T-helper 2 cell treated with Interferon-gamma antibody and Interleukin-4, amounts not matched to agents 5 μg/mL and 100 μg/mL, for 36 hours (primary cell): ENCODE data around the gene DNASE2.
A peak's percentile ranks its signal among the peaks of the same experiment; 100 is the strongest.

Experiments used
- DNase-seq: peaks from one replicate; pipeline ENCODE4 v3.0.0; 2021; ENCODE audit warnings: low spot score
- H3K27ac Mint-ChIP-seq: one replicate; pipeline ENCODE4 v1.8.0; 2021; ENCODE audit warnings: mild to moderate bottlenecking, mixed read lengths
- H3K27me3 Mint-ChIP-seq: one replicate; pipeline ENCODE4 v1.8.0; 2021; ENCODE audit warnings: low read depth, mixed read lengths
- H3K36me3 Mint-ChIP-seq: one replicate; pipeline ENCODE4 v1.8.0; 2021; ENCODE audit warnings: low read depth, mixed read lengths
- H3K4me1 Mint-ChIP-seq: one replicate; pipeline ENCODE4 v1.8.0; 2021; ENCODE audit warnings: low read depth, mixed read lengths
- H3K4me3 Mint-ChIP-seq: one replicate; pipeline ENCODE4 v1.8.0; 2022; ENCODE audit warnings: mild to moderate bottlenecking, moderate library complexity, mixed read lengths
- H3K9me3 Mint-ChIP-seq: one replicate; pipeline ENCODE4 v1.8.0; 2021; ENCODE audit warnings: mixed read lengths

DNASE2 gene

DNA sequence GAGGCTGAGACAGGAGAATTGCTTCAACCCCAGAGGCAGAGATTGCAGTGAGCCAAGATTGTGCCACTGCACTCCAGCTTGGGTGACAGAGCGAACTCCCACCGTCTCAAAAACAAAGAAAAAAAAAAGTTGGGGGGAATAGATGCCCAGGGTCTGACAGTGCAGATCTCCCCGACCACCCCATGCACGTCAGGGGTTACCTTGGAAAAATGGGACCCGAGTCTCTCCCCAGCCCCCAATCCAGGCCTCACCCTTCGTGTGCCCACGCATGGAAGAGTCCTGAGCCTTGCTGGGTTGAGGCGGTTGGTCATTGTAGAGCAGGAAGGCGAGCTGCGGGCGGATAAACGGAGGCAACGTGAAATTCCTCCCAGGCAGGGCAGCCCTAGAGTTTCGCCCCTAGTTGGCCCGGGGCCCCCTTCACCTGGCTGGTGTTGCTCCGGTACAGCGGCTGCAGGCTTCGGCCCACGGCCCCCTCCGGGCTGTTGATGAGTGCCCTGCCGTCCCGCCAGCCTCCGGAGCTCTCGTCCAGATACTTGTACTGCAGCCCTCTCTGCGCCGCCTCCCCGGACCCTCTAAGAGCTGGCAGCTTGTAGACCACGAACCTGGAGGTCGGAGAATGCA, 588 bp downstream of the DNASE2 start:
- H3K9me3 Mint-ChIP-seq = peaks cover 12% of the 10 kb centered on the region
- DNase-seq = no peak
- no peaks in the 10 kb centered on the region for H3K27me3 Mint-ChIP-seq
- peak overlapping the region; percentile 93 for H3K4me3 Mint-ChIP-seq
- peaks cover 18% of the 10 kb centered on the region for H3K4me1 Mint-ChIP-seq
- peak overlapping the region; percentile 90 for H3K27ac Mint-ChIP-seq
- peaks cover 17% of the 10 kb centered on the region for H3K36me3 Mint-ChIP-seq

DNA sequence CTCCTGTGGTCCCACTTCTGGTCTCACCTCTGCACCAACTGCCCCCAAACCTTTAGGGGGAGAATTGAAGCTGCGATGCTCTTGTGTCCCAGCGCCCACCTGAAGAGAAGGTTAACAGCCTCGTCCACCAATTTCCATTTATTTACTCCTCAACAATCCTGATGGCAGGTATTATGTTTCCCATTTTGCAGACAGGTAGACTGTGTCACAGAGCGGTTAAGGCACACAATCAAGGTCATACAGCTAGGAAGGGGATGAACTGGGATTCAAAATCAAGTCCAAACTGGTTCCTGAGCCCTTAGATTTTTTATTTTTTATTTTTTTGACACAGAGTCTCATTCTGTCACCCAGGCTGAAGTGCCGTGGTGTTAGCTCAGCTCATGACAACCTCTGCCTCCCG, 6.2 kb downstream of the DNASE2 start:
- Mint-ChIP-seq H3K4me1 (peaks cover 4% of the 10 kb centered on the region), H3K27ac (no peak overlapping the region), H3K4me3 (no peak overlapping the region), H3K27me3 (no peaks in the 10 kb centered on the region), H3K36me3 (peaks cover 25% of the 10 kb centered on the region), H3K9me3 (peaks cover 5% of the 10 kb centered on the region)
- DNase-seq = no peak

DNA sequence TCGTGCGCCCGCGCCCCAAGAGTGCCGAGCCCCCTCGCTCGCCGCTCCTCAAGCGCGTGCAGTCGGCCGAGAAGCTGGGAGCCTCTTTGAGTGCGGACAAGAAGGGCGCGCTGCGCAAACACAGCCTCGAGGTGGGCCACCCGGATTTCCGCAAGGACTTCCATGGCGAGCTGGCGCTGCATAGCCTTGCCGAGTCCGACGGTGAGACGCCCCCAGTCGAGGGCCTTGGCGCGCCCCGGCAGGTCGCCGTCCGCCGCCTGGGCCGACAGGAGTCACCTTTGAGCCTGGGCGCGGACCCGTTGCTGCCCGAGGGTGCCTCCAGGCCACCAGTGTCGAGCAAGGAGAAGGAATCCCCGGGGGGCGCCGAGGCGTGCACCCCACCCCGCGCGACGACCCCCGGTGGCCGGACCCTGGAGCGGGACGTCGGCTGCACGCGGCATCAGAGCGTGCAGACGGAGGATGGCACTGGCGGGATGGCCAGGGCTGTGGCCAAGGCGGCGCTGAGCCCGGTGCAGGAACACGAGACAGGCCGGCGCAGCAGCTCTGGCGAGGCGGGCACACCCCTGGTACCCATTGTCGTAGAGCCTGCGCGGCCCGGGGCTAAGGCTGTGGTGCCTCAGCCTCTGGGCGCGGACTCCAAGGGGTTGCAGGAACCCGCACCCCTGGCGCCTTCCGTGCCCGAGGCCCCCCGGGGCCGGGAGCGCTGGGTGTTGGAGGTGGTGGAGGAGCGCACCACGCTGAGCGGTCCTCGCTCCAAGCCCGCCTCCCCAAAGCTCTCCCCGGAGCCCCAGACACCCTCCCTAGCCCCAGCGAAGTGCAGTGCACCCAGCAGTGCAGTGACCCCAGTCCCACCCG, 7.1 kb downstream of the DNASE2 start:
- no peak overlapping the region for H3K27ac Mint-ChIP-seq
- peaks cover 5% of the 10 kb centered on the region for H3K9me3 Mint-ChIP-seq
- no peaks in the 10 kb centered on the region for H3K27me3 Mint-ChIP-seq
- H3K4me3 Mint-ChIP-seq = no peak overlapping the region
- H3K4me1 Mint-ChIP-seq = no peaks in the 10 kb centered on the region
- peaks cover 25% of the 10 kb centered on the region for H3K36me3 Mint-ChIP-seq
- no peak for DNase-seq

DNA sequence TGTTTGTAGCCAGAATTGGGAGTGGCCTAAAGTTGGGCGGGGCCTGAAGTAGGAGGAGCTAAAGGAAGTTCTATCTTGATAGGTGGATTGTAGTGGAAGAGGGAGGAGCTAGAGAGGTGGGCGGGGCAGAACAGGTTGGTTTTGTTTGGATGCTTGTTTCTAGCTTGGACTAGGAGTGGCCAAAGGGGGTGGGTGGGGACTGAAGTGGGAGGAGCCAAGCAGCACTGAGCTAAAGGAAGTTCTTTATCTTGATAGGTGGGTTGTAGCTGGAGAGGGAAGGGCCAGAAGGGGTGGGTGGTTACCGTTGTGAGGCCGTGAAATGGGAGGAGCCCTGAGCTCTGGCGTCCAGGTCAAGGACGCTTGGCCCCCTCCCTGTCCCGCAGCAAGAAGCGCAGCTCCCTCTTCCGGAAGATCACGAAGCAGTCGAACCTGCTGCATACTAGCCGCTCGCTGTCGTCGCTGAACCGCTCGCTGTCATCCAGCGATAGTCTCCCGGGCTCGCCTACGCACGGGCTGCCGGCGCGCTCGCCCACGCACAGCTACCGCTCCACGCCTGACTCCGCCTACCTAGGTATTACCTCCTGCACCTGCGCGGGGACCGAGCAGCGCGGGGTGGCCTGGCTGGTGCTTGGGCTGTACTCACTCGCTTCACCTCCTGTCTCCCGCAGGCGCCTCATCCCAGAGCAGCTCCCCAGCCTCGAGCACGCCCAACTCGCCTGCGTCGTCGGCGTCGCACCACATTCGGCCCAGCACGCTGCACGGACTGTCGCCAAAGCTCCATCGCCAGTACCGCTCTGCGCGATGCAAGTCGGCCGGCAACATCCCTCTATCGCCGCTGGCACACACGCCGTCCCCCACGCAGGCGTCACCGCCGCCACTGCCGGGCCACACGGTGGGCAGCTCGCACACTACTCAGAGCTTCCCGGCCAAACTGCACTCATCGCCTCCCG, 8.0 kb downstream of the DNASE2 start:
- H3K4me1 Mint-ChIP-seq = peaks cover 2% of the 10 kb centered on the region
- DNase-seq = peak; percentile 43
- H3K36me3 Mint-ChIP-seq = peaks cover 21% of the 10 kb centered on the region
- no peaks in the 10 kb centered on the region for H3K27me3 Mint-ChIP-seq
- no peak overlapping the region for H3K27ac Mint-ChIP-seq
- H3K4me3 Mint-ChIP-seq = peak overlapping the region; percentile 26
- H3K9me3 Mint-ChIP-seq = peaks cover 5% of the 10 kb centered on the region

DNA sequence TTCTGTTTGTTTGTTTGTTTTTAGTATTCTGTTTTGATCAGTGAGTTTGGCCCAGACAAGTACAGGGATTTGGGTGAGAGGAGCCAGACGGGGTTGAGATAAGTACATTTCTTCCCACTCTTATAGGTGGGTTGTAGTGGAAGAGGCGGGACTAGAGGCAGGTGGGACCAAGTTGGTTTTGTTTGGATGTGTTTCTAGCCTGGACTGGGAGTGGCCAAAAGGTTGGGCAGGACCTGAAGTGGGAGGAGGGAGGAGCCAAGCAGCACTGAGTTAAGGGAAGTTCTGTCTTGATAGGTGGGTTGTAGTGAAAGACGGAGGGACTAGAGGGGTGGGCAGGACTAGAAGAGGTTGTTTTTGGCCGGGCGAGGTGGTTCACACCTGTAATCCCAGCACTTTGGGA, 9.0 kb downstream of the DNASE2 start:
- Mint-ChIP-seq H3K27ac (no peak overlapping the region), H3K36me3 (peaks cover 17% of the 10 kb centered on the region), H3K9me3 (peaks cover 5% of the 10 kb centered on the region), H3K4me1 (peaks cover 7% of the 10 kb centered on the region), H3K4me3 (no peak overlapping the region), H3K27me3 (no peaks in the 10 kb centered on the region)
- DNase-seq = no peak

DNA sequence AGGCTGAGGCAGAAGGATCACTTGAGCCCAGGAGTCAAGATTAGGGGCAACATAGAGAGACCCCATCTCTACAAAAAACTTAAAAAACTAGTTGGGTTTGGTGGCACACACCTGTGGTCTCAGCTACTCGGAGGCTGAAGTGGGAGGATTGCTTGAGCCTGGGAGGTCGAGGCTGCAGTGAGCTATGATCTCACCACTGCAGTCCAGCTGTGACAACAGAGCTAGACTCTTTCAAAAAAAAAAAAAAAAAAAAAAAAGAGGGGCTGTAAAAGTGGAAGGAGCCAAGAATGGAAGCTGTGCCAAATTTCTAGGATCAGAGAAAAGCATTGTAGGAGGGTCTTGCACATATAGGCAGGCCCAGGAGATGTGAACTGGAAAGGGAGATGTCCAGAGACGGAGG, 9.6 kb downstream of the DNASE2 start:
- Mint-ChIP-seq H3K36me3 (peaks cover 17% of the 10 kb centered on the region), H3K4me3 (no peak overlapping the region), H3K27ac (no peak overlapping the region), H3K9me3 (peaks cover 5% of the 10 kb centered on the region), H3K27me3 (no peaks in the 10 kb centered on the region), H3K4me1 (peaks cover 11% of the 10 kb centered on the region)
- no peak for DNase-seq

DNA sequence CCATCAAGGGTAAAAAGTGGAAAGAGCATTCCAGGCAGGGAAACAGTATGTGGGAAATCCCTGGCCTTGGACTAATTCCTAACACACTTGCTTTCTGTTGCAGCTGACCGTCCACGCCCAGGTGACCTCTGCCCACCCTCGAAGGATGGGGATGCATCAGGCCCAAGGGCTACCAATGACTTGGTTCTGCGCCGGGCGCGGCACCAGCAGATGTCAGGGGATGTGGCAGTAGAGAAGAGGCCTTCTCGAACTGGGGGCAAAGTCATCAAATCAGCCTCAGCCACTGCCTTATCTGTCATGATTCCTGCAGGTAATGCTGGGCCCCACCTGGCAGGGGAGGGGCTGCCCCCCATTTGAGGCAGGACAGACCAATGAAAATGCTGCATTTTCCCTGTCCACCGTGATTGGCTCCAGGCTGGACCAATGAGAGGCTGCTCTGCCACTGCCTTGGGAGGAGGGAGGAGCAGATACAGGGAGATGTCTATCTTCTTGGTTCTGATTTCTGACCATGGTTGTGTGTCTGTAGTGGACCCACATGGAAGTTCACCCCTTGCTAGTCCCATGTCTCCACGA, 12.6 kb downstream of the DNASE2 start:
- Mint-ChIP-seq H3K4me3 (peak overlapping the region; percentile 49), H3K36me3 (peaks cover 11% of the 10 kb centered on the region), H3K9me3 (peaks cover 5% of the 10 kb centered on the region), H3K4me1 (peaks cover 14% of the 10 kb centered on the region), H3K27me3 (no peaks in the 10 kb centered on the region), H3K27ac (no peak overlapping the region)
- no peak for DNase-seq

DNA sequence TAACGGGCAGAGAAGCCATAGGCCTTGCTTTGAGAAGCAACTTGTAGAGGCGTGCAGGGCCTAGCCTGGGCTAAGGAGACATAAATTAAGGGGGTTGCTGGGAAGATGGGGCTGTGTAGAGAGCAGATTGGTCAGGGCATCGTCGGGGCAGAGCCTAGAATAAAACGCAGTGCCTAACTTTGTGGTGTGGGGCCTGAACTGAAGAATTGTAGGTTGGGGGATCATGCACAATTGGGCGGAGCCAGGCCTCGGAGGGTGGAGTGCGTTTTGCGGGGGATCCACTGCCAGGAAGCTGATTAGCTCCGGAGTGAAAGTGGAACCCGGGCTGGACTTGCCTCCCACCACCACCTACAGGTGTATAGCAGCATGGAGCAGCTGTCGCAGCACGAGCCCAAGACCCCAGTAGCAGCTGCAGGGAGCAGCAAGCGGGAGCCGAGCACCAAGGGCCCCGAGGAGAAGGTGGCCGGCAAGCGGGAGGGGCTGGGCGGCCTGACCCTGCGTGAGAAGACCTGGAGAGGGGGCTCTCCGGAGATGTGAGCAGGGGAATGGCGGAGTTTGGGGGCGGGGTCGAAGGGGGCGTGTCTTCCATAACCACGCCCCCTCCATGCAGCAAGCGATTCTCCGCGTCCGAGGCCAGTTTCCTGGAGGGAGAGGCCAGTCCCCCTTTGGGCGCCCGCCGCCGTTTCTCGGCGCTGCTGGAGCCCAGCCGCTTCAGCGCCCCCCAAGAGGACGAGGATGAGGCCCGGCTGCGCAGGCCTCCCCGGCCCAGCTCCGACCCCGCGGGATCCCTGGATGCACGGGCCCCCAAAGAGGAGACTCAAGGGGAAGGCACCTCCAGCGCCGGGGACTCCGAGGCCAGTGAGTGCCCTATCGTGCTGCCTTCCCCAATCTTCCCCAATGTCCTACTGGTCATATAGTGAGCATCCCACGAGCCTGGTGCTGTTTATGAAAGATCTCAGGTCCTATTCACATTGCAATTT, 13.8 kb downstream of the DNASE2 start:
- Mint-ChIP-seq H3K4me1 (peaks cover 14% of the 10 kb centered on the region), H3K4me3 (peak overlapping the region; percentile 74), H3K27me3 (no peaks in the 10 kb centered on the region), H3K9me3 (peaks cover 5% of the 10 kb centered on the region), H3K36me3 (peaks cover 6% of the 10 kb centered on the region), H3K27ac (peak overlapping the region; percentile 44)
- peak; percentile 73 for DNase-seq

DNA sequence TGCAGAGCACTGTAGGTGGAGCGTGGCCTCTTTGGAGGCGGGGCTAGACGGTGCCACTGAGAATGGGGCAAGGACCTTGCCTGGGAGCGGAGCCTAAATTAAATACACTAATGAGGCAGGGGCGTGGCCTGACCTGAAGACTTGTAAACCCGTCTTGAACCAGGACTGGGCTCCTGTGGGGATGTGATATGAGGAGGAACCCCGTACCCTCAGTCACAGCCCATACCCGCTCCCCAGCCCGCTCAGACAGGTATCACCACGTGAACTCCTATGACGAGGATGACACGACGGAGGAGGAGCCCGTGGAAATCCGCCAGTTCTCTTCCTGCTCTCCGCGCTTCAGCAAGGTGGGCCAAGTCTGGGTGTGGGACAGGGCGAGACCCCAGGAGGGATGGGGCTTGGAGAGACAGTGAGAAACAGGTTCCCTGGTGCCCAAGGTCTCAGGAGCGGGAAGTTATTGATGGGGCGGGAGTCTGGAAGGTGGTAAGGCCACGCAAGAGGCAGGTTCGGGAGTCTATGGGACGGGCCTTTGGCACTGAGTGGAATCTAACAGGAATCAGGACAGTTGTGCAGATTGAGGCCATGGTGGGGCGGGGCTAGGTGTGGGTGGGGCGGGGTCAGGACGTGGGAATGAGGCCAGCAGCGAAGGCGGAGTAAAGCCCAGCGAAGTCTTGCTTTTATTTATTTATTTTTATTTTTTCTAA, 14.7 kb downstream of the DNASE2 start:
- Mint-ChIP-seq H3K36me3 (no peaks in the 10 kb centered on the region), H3K27ac (no peak overlapping the region)
- DNase-seq = no peak

DNA sequence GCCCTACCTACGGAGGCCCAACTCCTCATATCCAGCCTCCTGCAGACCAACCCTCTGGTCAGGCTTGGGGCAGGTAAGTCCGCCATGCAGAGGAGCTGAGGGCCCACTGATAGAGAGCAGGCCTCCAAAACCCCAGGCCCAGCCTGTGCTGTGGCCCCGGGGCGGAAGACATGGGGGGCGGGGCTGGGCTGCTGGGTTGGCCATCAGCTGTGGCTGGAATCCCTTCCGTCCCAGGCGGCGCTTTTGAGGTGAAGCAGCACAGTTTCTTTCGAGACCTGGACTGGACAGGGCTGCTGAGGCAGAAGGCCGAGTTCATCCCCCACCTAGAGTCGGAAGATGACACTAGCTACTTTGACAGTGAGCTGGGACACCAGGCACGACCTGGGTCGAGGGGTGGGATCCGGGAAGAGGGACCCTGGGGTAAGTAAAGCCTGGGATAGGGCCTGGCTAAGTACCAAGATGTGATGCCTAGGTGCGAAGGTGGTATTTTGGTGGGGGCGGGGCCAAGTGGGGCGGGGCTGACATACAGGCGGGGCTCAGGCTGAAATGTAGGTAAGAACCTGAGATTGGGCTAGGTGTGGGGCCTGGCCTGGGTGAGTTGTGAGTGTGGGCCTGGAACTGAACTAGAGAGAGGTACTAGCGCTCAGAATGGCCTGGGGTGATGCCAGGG, 15.4 kb downstream of the DNASE2 start:
- Mint-ChIP-seq H3K36me3 (no peaks in the 10 kb centered on the region), H3K4me3 (peak overlapping the region; percentile 16), H3K4me1 (peaks cover 14% of the 10 kb centered on the region), H3K27me3 (no peaks in the 10 kb centered on the region), H3K9me3 (no peaks in the 10 kb centered on the region), H3K27ac (no peak overlapping the region)
- no peak for DNase-seq

More for the DNA sequence above, 14.7 kb downstream of the DNASE2 start:
- Mint-ChIP-seq H3K9me3 (no peaks in the 10 kb centered on the region), H3K4me3 (peak overlapping the region; percentile 74), H3K4me1 (peaks cover 14% of the 10 kb centered on the region), H3K27me3 (no peaks in the 10 kb centered on the region)

DNA sequence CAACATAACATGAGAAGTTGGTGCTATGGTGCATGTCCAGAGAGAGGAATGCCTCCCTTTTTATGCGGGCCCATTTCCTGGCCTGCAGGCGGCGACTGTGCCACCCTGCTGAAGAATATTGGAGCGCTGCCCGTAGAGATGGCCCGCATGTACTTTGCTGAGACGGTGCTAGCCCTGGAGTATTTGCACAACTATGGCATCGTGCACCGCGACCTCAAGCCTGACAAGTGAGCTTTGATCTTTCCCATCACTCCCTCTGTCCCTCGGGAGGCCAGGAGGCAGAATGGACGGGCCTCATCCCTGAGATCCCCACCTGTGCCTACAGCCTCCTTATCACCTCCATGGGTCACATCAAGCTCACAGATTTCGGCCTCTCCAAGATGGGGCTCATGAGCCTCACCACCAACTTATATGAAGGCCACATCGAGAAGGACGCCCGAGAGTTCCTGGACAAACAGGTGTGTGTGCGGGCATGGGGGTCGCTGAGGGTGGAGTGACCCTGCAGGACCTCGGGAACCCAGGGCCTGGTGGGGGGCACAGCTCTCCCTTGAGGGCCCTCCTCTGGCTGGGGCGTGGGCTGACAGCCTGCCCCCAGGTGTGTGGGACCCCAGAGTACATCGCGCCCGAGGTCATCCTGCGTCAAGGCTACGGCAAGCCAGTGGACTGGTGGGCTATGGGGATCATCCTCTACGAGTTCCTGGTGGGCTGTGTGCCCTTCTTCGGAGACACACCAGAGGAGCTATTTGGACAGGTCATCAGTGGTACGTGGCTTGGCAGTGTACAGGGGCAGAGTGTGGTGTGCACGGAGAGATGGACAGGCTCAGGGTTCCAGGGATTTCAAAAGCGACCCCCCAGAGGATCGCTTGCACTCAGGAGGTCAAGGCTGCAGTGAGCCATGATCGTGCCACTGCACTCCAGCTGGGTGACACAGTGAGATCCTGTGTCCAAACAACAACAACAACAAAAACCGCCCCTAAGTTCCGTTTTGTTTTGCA, 16.2 kb downstream of the DNASE2 start:
- Mint-ChIP-seq H3K27ac (no peak overlapping the region), H3K4me3 (no peak overlapping the region), H3K9me3 (no peaks in the 10 kb centered on the region), H3K4me1 (peaks cover 14% of the 10 kb centered on the region), H3K36me3 (no peaks in the 10 kb centered on the region), H3K27me3 (no peaks in the 10 kb centered on the region)
- no peak for DNase-seq
